Esophagus muscularis mucosa (tissue), 4 donors: Measurements from ENCODE around the gene LY6G6D. TPM values are rescaled to one million over a fixed set of nuclear protein-coding genes. Genes with fewer than 3 reads are reported as not detected.
A peak's percentile ranks its signal among the peaks of the same experiment; 100 is the strongest.

ENCODE experiments used
- DNase-seq: peaks from one replicate; pipeline ENCODE4 v3.0.0-alpha.2; 2017; ENCODE audit errors: extremely low spot score
- H3K27ac ChIP-seq, 4 donors: fragments of 200-600 bp; sonication (generic); replicated peaks in 1 of 4; 1 replicate in 3 of 4; 2 replicates in 1 of 4; pipeline ENCODE4 v1.5.1; 2016 to 2019; ENCODE audit warnings: mild to moderate bottlenecking in 1 of 4
- H3K27me3 ChIP-seq, 4 donors: fragments of 200-600 bp; sonication (generic); one replicate each; pipeline versions ENCODE4 v1.5.1 to v1.6.0; 2016 to 2019
- H3K36me3 ChIP-seq, 4 donors: fragments of 200-600 bp; sonication (generic); one replicate each; pipeline ENCODE4 v1.5.1; 2016 to 2019
- H3K4me1 ChIP-seq, 4 donors: fragments of 200-600 bp; sonication (generic); one replicate each; pipeline ENCODE4 v1.5.1; 2016 to 2019
- H3K4me3 ChIP-seq, 4 donors: fragments of 200-600 bp; sonication (generic); 1 replicate in 2 of 4; 2 replicates in 2 of 4; pipeline ENCODE4 v1.5.1; 2016 to 2019; ENCODE audit warnings: mild to moderate bottlenecking in 4 of 4, moderate library complexity in 1 of 4
- H3K9me3 ChIP-seq, 4 donors: fragments of 200-600 bp; sonication (generic); 1 replicate in 3 of 4; 2 replicates in 1 of 4; pipeline ENCODE4 v1.5.1; 2016 to 2019
- EP300 ChIP-seq: sonication (generic); formaldehyde crosslinking; IDR thresholded peaks from one replicate; pipeline ENCODE4 v1.6.1; 2017; ENCODE audit warnings: antibody characterized with exemption
- POLR2A ChIP-seq: fragments of 450-650 bp; IDR thresholded peaks from one replicate; pipeline ENCODE4 v1.6.1; 2017; ENCODE audit warnings: antibody characterized with exemption, moderate library complexity, mild to moderate bottlenecking, low read depth
- POLR2AphosphoS5 ChIP-seq, 2 donors: sonication (generic); formaldehyde crosslinking; IDR thresholded peaks; one replicate each; pipeline ENCODE4 v1.6.1; 2017; ENCODE audit warnings: antibody characterized with exemption in 2 of 2
- WGBS: methylation state at CpG from one replicate; pipeline ENCODE4 v1.1.5; 2018; 5-methylcytosine and 5-hydroxymethylcytosine counted together
- intact Hi-C: fragments of 100-400 bp; cut with DNase I; formaldehyde crosslinking; loops from one replicate; pipeline ENCODE4 v1.15.1; 2023
- total RNA-seq, 4 donors: library from RNA; depleted of rRNA; stranded (reverse); fragments of >200 nt; gene quantifications; one replicate each; pipeline versions ENCODE4 v1.1.0 to v1.2.1, GENCODE V29; 2016
- TF ChIP-seq, protein P1 (sequence below), 3 experiments: fragments of 200-600 bp in 2 of 3; fragments of 450-650 bp in 1 of 3; sonication (generic) in 2 of 3; IDR thresholded peaks; one replicate each; pipeline ENCODE4 v1.5.1; 2017 to 2019; ENCODE audit warnings: antibody characterized with exemption in 3 of 3, mild to moderate bottlenecking in 2 of 3, moderate library complexity in 1 of 3

Gene LY6G6D, protein sequence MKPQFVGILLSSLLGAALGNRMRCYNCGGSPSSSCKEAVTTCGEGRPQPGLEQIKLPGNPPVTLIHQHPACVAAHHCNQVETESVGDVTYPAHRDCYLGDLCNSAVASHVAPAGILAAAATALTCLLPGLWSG
- not detected for total RNA-seq

DNA sequence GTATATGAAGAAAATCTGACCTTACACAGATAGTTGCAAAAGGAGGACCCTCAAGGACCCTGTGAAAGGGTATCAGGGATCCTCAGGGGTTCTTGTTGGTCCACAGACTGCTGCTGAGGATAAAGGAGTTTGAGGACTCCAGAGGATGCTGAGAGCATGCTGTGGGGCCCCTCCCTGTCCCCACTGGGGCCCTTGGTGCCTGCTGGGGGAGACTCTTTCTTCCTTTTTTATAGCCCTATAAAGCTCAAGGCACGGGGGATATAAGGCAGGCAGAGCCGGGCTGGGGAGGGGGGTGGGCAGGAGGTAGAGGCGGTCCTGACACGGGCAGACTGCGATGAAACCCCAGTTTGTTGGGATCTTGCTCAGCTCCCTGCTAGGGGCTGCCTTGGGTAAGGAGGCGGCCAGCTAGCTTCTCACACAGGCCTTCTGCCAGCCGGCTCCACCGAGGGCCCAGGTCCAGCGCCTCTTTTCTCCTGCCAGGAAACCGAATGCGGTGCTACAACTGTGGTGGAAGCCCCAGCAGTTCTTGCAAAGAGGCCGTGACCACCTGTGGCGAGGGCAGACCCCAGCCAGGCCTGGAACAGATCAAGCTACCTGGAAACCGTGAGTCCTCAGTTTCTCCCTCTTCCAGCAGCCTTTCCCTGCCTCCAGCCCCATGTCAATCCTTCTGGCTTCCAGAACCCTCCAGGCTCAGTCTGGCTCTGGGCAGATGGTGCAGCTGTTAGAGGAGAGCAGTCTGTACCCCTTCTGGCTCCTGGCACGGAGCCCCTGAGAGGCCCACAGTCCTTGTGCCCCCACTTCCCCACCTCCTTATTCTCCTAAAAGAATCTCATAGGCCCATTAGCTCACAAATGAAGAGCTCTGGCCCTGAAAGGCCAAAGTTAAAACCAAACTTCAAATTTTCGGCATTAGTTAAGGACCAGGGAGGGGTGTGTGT, at the start of gene LY6G6D:
LY6G6D (plus strand) TSS at position 327 of the 937 bp plus-strand sequence; CDS start at position 335, 8 bp downstream.
- no peak within 1 kb of the TSS for H3K4me3 ChIP-seq
- H3K27ac ChIP-seq: no peak within 1 kb of the TSS
- no peaks in the 10 kb centered on the region for H3K36me3 ChIP-seq
- no peak for DNase-seq
- H3K9me3 ChIP-seq: no peaks in the 10 kb centered on the region
- intact Hi-C loops: no loop called here
- H3K27me3 ChIP-seq: peaks cover 0 to under 1% (median 0%) of the 10 kb centered on the region in 4 donors
- no peaks in the 10 kb centered on the region for H3K4me1 ChIP-seq
- TF ChIP-seq, protein P1, sequence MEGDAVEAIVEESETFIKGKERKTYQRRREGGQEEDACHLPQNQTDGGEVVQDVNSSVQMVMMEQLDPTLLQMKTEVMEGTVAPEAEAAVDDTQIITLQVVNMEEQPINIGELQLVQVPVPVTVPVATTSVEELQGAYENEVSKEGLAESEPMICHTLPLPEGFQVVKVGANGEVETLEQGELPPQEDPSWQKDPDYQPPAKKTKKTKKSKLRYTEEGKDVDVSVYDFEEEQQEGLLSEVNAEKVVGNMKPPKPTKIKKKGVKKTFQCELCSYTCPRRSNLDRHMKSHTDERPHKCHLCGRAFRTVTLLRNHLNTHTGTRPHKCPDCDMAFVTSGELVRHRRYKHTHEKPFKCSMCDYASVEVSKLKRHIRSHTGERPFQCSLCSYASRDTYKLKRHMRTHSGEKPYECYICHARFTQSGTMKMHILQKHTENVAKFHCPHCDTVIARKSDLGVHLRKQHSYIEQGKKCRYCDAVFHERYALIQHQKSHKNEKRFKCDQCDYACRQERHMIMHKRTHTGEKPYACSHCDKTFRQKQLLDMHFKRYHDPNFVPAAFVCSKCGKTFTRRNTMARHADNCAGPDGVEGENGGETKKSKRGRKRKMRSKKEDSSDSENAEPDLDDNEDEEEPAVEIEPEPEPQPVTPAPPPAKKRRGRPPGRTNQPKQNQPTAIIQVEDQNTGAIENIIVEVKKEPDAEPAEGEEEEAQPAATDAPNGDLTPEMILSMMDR (IDR thresholded peaks at IDR 0.05): no peak
- no peak for TF ChIP-seq POLR2AphosphoS5 (IDR thresholded peaks at IDR 0.05)
- no peak for TF ChIP-seq EP300
- TF ChIP-seq POLR2A: no peak
- WGBS: 67% methylated on average over 10 of the region's 16 CpGs

DNA sequence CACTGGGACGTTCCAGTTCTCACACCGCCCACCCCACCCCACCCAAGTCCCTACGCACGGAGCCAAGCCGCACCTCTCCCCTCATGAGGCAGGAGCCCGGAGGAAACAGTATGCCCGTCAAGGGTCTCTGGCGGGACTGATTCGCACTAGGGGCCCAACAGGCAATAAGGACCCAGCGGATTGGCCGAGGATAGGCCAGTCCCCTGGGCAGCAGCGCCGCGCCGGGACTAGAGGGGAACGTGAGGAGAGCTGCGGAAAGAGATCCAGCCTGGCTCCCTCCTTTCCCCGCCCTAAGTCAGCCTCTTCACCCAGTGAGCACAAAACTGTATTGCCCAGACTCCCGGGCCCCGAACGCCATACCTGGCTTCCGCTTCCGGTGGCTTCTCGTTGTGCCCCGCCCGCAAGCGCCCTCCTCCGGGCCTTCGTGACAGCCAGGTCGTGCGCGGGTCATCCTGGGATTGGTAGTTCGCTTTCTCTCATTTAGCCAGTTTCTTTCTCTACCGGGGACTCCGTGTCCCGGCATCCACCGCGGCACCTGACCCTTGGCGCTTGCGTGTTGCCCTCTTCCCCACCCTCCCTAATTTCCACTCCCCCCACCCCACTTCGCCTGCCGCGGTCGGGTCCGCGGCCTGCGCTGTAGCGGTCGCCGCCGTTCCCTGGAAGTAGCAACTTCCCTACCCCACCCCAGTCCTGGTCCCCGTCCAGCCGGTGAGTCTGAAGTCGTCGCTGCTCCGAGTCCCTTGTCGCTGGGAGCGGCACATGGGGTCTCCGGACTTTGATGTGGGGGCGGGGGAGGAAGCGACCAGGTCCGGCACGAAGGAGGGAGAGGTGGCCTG, 49.4 kb upstream of the LY6G6D start, which contains the start of gene CSNK2B:
CSNK2B (plus strand) TSS at position 580 of the 836 bp plus-strand sequence. CDS start 752 bp downstream, outside the sequence.
- H3K27ac ChIP-seq: peak within 1 kb of the TSS; percentile 95 to 99 (median 98)
- peak within 1 kb of the TSS; percentile 66 to 93 (median 78) for H3K4me3 ChIP-seq
- H3K27me3 ChIP-seq: no peaks in the 10 kb centered on the region
- peaks cover 54 to 71% (median 62%) of the 10 kb centered on the region in 4 donors for H3K4me1 ChIP-seq
- intact Hi-C loops: no loop called here
- no peaks in the 10 kb centered on the region for H3K9me3 ChIP-seq
- peak; percentile 100 for DNase-seq
- WGBS: under 1% methylated on average over 31 of the region's 63 CpGs
- TF ChIP-seq POLR2AphosphoS5 (IDR thresholded peaks at IDR 0.05) (peak; percentile 93), POLR2A (peak; percentile 65), EP300 (no peak)
- TF ChIP-seq, protein P1 (IDR thresholded peaks at IDR 0.05): no peak
- peaks cover 31 to 56% (median 53%) of the 10 kb centered on the region in 4 donors for H3K36me3 ChIP-seq

DNA sequence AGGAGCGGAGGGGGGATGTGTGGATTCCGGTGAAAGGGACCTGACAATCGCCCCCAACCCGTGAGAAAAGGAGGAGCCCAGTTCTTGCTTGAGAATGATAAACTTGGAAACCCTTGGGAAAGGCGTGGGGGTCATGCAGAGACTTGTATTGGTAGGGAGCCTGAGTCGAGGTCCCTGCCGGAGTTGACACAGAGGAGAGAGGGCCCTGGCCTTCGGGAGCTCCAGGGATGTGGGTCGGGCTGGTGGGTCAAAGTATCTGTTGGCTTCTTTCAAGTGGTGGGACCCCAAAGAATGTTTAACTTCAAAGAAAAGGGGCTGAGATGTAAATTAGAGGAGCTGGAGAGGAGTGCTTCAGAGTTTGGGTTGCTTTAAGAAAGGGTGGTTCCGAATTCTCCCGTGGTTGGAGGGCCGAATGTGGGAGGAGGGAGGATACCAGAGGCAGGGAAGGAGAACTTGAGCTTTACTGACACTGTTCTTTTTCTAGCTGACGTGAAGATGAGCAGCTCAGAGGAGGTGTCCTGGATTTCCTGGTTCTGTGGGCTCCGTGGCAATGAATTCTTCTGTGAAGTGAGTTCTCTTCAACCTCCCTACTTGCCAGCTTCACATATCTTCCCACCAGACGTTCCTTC, 48.7 kb upstream of the LY6G6D start:
- WGBS: 2% methylated on average over 15 of the region's 15 CpGs
- Histone ChIP-seq H3K36me3 (peaks cover 37 to 63% (median 60%) of the 10 kb centered on the region in 4 donors), H3K9me3 (no peaks in the 10 kb centered on the region), H3K4me3 (peak overlapping the region; percentile 66 to 93 (median 78)), H3K4me1 (peaks cover 47 to 64% (median 55%) of the 10 kb centered on the region in 4 donors), H3K27ac (peak overlapping the region; percentile 95 to 99 (median 98)), H3K27me3 (no peaks in the 10 kb centered on the region)
- intact Hi-C loops: no loop called here
- TF ChIP-seq POLR2A (no peak), EP300 (no peak), POLR2AphosphoS5 (IDR thresholded peaks at IDR 0.05) (no peak)
- TF ChIP-seq, protein P1 (IDR thresholded peaks at IDR 0.05): no peak
- DNase-seq: no peak

DNA sequence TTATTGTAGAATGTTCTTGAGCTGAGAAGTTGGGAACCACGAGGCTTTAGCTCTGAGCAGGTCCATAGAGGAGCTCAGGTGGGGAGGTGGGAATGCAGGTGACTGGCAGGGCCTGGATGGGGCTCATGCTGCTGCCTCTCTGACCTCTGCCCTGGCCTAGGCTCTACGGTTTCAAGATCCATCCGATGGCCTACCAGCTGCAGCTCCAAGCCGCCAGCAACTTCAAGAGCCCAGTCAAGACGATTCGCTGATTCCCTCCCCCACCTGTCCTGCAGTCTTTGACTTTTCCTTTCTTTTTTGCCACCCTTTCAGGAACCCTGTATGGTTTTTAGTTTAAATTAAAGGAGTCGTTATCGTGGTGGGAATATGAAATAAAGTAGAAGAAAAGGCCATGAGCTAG, 45.5 kb upstream of the LY6G6D start, which contains the start of gene LY6G5B:
LY6G5B (plus strand) TSS at position 301 of the 400 bp plus-strand sequence. CDS start 975 bp downstream, outside the sequence.
- peaks cover 19 to 33% (median 27%) of the 10 kb centered on the region in 4 donors for H3K4me1 ChIP-seq
- H3K27ac ChIP-seq: no peak within 1 kb of the TSS
- DNase-seq: no peak
- no peak within 1 kb of the TSS for H3K4me3 ChIP-seq
- H3K9me3 ChIP-seq: no peaks in the 10 kb centered on the region
- TF ChIP-seq POLR2AphosphoS5 (IDR thresholded peaks at IDR 0.05) (no peak), POLR2A (no peak), EP300 (no peak)
- TF ChIP-seq, protein P1 (IDR thresholded peaks at IDR 0.05): no peak
- H3K27me3 ChIP-seq: no peaks in the 10 kb centered on the region
- H3K36me3 ChIP-seq: peaks cover 46 to 75% (median 72%) of the 10 kb centered on the region in 4 donors
- 92% methylated on average over 8 of the region's 8 CpGs for WGBS
- intact Hi-C loops: no loop called here
